IgD-negative memory B cell (primary cell): Measurements from ENCODE around the gene SRBD1. TPM values are rescaled to one million over a fixed set of nuclear protein-coding genes. Genes with fewer than 3 reads are reported as not detected.
A peak's percentile ranks its signal among the peaks of the same experiment; 100 is the strongest.

ENCODE experiments used
- H3K27ac Mint-ChIP-seq, 3 donors: one replicate each; pipeline ENCODE4 v1.8.0; 2020 to 2022; ENCODE audit warnings: mild to moderate bottlenecking in 3 of 3, mixed read lengths in 3 of 3, moderate library complexity in 1 of 3
- H3K27me3 Mint-ChIP-seq: one replicate; pipeline ENCODE4 v1.8.0; 2021; ENCODE audit warnings: mixed read lengths
- H3K36me3 Mint-ChIP-seq: one replicate; pipeline ENCODE4 v1.8.0; 2020; ENCODE audit warnings: mild to moderate bottlenecking, mixed read lengths
- H3K4me1 Mint-ChIP-seq, 3 donors: one replicate each; pipeline ENCODE4 v1.8.0; 2020 to 2022; ENCODE audit warnings: mixed read lengths in 3 of 3, mild to moderate bottlenecking in 1 of 3
- H3K4me3 Mint-ChIP-seq, 4 donors: one replicate each; pipeline ENCODE4 v1.8.0; 2020 to 2022; ENCODE audit warnings: mild to moderate bottlenecking in 4 of 4, mixed read lengths in 4 of 4, moderate library complexity in 3 of 4
- H3K9me3 Mint-ChIP-seq, 3 donors: one replicate each; pipeline ENCODE4 v1.8.0; 2020 to 2021; ENCODE audit warnings: mixed read lengths in 3 of 3, mild to moderate bottlenecking in 1 of 3
- polyA plus RNA-seq: library from polyadenylated mRNA; unstranded; fragments of 300-500 nt; fragmentation: Illumina TruSeq; gene quantifications from one replicate; pipeline ENCODE4 v1.2.3, GENCODE V29; 2021

The SRBD1 gene
- polyA plus RNA-seq, 1 donor from 2014 or later, result 9.9 TPM

DNA sequence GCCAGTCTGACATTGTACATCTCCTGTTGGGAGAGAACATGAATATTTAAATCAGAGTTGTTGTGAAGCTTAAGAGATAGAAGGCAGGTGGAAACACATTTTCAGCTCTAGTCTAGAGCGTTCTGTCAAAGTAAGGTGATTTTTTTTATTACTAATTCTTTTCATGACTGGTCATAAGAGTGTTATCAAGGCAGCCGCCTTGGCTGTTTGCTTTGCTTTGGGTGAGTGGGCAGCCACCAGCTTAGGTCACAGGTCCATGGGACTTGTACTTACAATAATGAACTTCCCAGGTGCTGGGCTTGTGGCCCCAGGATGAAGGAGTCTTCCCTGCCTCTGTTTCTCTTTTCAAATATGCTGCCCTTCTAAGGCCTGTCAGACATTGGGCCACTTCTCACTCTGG lies 256.3 kb downstream of the SRBD1 start:
- no peak overlapping the region for H3K27ac Mint-ChIP-seq

DNA sequence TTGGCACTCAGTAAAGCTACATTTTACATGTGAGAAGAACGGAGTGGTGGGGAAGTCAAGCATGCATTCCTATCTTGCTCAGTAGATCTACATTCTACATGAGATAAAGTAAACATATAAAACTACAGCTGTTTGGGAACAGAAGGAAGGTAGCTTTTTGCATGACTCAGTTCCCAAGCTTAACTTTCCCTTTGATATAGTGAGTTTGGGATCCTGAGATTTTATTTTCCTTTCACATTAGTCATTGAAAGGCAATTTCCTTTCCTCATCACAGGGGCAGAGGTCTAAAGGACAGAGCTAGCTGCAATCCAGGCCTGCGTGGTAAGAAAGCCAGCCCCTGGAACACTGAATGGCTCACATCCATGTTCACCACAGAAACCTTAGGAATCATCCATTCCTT lies 257.2 kb downstream of the SRBD1 start:
- Mint-ChIP-seq H3K4me1 (no peaks in the 10 kb centered on the region), H3K4me3 (no peak overlapping the region)

More for the DNA sequence above, 256.3 kb downstream of the SRBD1 start:
- no peak overlapping the region for H3K4me3 Mint-ChIP-seq
- H3K4me1 Mint-ChIP-seq, result no peaks in the 10 kb centered on the region
- H3K36me3 Mint-ChIP-seq, result no peaks in the 10 kb centered on the region
- H3K27me3 Mint-ChIP-seq, result peaks cover 1% of the 10 kb centered on the region
- no peaks in the 10 kb centered on the region for H3K9me3 Mint-ChIP-seq

DNA sequence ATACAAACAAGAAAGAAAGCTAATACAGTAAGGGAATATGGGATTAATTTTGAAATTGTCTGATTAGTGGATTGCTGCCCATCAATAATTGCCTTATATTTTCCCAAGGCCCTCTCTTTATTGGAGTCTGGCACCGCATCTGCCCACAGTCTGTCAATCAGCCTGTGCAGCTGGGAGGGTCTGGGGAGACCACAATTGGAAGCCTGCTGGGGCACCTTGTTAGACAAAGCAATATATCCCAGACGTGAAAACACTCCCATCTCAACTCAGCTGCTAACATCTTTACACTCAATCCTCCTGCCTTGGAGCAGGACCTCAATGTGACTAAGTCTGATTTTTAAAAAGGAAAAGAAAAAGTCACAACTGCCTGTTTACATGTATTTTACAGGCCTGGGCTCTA lies 258.6 kb downstream of the SRBD1 start:
- Mint-ChIP-seq H3K36me3 (no peaks in the 10 kb centered on the region), H3K27me3 (peaks cover 3% of the 10 kb centered on the region), H3K27ac (no peak overlapping the region), H3K4me3 (no peak overlapping the region), H3K4me1 (no peaks in the 10 kb centered on the region), H3K9me3 (no peaks in the 10 kb centered on the region)

More for the DNA sequence above, 257.2 kb downstream of the SRBD1 start:
- H3K27me3 Mint-ChIP-seq, result peaks cover 1% of the 10 kb centered on the region
- H3K36me3 Mint-ChIP-seq, result no peaks in the 10 kb centered on the region
- no peaks in the 10 kb centered on the region for H3K9me3 Mint-ChIP-seq
- no peak overlapping the region for H3K27ac Mint-ChIP-seq

DNA sequence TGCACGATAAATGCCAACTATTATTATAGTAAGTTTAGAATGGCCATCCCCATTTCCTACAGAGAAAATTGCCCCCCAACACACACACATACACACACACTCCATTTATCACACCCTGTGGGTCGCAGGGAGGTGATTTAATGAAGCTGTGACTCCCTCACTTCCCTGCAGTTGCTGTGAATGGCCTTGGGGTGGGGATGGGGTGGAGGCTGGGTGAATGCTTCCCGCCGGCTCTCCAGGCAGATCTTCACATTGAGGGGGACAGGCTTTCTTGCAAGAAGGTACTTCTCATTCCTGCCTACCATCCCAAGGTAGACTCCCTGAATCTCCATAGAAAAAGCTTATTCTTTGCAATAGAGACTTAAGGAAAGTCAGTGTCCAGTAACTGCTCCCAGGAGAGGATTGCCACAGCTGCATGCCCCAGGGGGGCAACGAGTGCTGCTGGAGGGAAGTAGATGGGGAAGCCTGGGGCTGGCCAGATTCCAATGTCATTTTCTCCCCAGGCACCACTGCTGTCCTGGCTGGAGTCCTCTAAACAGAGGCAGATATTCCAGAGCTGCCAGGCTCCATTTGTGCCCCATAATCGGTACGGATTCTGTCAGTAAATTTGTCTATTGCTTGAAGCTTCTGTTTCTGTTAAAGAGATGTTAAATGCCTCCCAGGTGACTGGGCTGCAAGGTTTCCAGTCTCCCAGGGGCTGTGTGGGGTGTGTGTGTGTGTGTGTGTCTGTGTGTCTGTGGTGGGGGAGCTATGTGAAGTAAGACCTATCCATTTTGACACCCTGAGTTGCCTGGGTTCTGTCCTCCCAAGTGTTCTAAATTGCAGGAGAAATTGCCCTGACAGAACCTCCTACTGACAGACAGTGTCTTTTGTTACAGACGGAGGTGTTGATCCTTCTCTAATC lies 265.5 kb downstream of the SRBD1 start:
- H3K36me3 Mint-ChIP-seq, result no peaks in the 10 kb centered on the region
- H3K27ac Mint-ChIP-seq, result no peak overlapping the region
- no peaks in the 10 kb centered on the region for H3K4me1 Mint-ChIP-seq

DNA sequence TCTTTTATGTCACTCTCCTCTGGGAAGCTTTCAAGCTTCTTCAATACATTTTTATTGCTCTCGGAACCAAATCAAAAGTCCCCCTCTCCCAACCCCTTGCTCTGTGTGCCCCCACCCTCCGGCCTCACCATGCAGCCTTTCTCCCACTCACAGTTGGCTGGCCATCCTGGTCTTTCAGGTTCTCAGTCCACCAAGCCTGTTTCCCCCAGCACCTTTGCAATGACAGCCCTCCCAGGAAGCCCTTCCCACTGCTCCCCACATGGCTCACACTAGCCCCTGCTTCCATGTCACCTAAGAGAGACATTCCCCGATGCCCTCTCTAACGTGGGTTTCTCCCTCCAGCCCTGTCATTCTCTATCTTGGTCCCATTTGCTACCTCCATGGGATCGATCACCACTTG lies 266.6 kb downstream of the SRBD1 start:
- peak overlapping the region in 1 of 4 donors; percentile 21 for H3K4me3 Mint-ChIP-seq
- H3K27me3 Mint-ChIP-seq, result peaks cover 21% of the 10 kb centered on the region
- H3K4me1 Mint-ChIP-seq, result no peaks in the 10 kb centered on the region
- peak overlapping the region in 1 of 3 donors; percentile 71 for H3K27ac Mint-ChIP-seq
- no peaks in the 10 kb centered on the region for H3K36me3 Mint-ChIP-seq
- H3K9me3 Mint-ChIP-seq, result peaks cover 0 to 5% (median 0%) of the 10 kb centered on the region in 3 donors

More for the DNA sequence above, 265.5 kb downstream of the SRBD1 start:
- Mint-ChIP-seq H3K9me3 (peaks cover 0 to 5% (median 0%) of the 10 kb centered on the region in 3 donors), H3K27me3 (peaks cover 21% of the 10 kb centered on the region), H3K4me3 (no peak overlapping the region)

DNA sequence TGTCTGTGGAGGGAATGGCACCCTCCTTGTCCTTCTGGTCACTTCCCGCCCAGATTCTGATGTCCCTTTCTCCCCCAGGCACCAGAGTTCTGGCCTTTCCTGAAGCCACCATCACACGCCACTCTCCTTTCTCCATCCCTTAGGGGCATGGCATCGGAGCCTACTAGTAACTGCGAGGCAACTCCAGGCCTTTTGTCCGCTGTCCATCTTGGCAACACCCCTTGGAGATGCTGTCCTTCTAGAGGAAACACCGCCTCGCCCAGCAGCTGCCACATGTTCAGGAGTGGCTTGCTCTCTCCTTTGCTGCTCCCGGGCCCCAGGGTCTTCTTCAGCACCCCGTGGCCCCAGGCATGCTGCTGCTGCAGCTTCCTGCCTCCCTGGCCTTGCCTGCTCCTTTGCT lies 267.0 kb downstream of the SRBD1 start:
- peak overlapping the region in 1 of 3 donors; percentile 71 for H3K27ac Mint-ChIP-seq
- no peaks in the 10 kb centered on the region for H3K4me1 Mint-ChIP-seq
- peaks cover 0 to 5% (median 0%) of the 10 kb centered on the region in 3 donors for H3K9me3 Mint-ChIP-seq
- no peaks in the 10 kb centered on the region for H3K36me3 Mint-ChIP-seq
- peak overlapping the region in 1 of 4 donors; percentile 21 for H3K4me3 Mint-ChIP-seq
- H3K27me3 Mint-ChIP-seq, result peaks cover 21% of the 10 kb centered on the region

DNA sequence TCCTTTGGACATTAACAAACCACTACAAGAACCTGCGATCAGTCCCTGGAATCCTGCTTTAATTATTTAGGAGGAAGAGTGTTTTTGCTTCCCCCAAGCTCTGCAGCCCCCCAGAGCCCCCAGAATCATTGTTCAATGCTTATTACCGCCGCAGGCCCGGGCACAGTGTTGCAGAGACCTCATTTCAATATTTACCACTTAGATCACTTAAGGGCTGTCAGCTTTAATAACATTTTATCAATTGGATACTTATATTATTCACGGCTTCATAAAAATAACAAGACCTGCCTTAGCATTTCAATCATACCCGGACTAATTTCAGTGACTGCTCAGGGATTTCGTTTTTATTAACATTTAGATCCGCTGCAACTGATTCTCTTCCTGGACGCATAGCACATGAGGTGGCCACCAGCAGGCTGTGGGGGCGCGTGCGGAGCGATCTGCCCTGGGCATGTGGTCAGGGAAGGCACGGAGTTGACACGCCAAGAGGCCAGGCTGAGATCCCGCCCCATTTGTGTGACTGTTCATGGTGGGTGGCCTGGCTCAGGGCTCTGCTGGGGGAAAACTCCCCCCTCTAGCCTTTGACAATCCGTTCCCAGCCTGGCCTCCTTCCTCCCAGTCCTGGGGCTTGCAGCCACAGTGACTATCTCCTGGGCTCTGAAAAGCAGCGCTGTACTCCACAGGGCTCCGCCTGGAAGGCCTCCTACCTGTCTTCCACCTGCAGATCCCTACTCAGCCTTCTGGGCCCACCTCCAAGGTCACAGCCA lies 267.6 kb downstream of the SRBD1 start:
- no peak overlapping the region for H3K27ac Mint-ChIP-seq
- peaks cover 0 to 5% (median 0%) of the 10 kb centered on the region in 3 donors for H3K9me3 Mint-ChIP-seq
- no peaks in the 10 kb centered on the region for H3K4me1 Mint-ChIP-seq
- peaks cover 21% of the 10 kb centered on the region for H3K27me3 Mint-ChIP-seq
- H3K36me3 Mint-ChIP-seq, result no peaks in the 10 kb centered on the region
- no peak overlapping the region for H3K4me3 Mint-ChIP-seq

DNA sequence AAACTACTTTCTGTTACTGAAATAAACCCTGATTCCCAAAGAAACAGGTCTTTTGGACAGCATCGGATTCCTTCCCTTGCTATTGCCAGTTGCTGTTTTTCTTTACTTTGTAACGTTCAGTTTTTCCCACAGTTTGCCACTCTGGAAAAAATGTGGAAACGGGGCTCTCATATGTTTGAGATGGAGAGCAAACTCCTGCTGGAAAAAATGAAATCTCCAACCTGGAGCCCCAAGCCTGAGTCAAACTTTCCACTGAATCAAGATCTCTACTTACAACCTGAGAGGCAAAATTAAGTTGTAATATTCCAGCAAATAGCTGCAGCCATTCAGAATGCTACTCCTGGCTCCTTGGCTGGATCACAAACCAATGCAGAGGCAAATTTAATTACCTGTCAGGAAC lies 270.7 kb downstream of the SRBD1 start:
- H3K9me3 Mint-ChIP-seq, result peaks cover 0 to 5% (median 0%) of the 10 kb centered on the region in 3 donors
- peaks cover 11% of the 10 kb centered on the region for H3K27me3 Mint-ChIP-seq
- no peak overlapping the region for H3K4me3 Mint-ChIP-seq
- H3K4me1 Mint-ChIP-seq, result no peaks in the 10 kb centered on the region
- no peaks in the 10 kb centered on the region for H3K36me3 Mint-ChIP-seq
- H3K27ac Mint-ChIP-seq, result no peak overlapping the region

DNA sequence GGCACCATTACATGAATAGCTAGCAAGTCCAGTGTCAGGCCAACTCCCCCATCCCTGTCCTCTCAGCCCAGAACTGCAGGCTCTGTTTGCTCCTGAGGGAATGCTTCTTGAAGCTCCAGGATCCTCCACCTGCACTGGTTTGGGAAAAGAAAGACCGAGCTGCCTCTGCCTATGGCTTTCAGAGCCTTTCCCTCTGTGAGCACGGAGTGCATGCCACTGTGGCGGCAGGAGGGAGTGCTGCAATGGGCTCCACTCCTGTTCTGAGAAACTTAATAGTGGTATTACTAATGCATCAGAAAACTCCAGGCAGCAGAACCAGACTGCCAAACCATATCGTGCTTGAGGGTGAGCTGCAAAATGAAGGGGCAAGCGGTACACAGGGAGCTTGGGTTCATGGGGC lies 271.8 kb downstream of the SRBD1 start:
- Mint-ChIP-seq H3K36me3 (no peaks in the 10 kb centered on the region), H3K27me3 (peaks cover 6% of the 10 kb centered on the region), H3K27ac (no peak overlapping the region), H3K4me3 (no peak overlapping the region), H3K9me3 (no peaks in the 10 kb centered on the region), H3K4me1 (peaks cover 0 to 1% (median 0%) of the 10 kb centered on the region in 3 donors)

Other genes with a start within 250 kb of the SRBD1 start
- gene PRKCE, start 40.4 kb upstream of the SRBD1 start, polyA plus RNA-seq, result 12.7 TPM